Panc1 (cell line): ENCODE measurements around the gene CNR2. TPM values are rescaled to one million over a fixed set of nuclear protein-coding genes. Genes with fewer than 3 reads are reported as not detected.

ENCODE experiments used
- ATAC-seq: fragments of 200-7000 bp; cut with Tn5 transposase; 2 replicates; pipeline ENCODE4 v1.9.1; 2020; ENCODE audit warnings: mild to moderate bottlenecking, moderate library complexity
- BruUV-seq: library from RNA; stranded (reverse); fragments of 400-500 nt; replicated peaks from 2 replicates; lab custom pipeline; 2021; lab: Mats Ljungman, UMichigan
- CTCF ChIA-PET: fragments of 300-600 bp; sonication (Branson Sonifier 250); formaldehyde crosslinking; loops from one replicate; lab custom pipeline; 2022; ENCODE audit warnings: antibody characterized with exemption; lab: Charles Lee
- POLR2A ChIA-PET: fragments of 300-600 bp; sonication (Branson Sonifier 250); formaldehyde crosslinking; loops from one replicate; lab custom pipeline; 2022; ENCODE audit warnings: antibody characterized with exemption; lab: Charles Lee
- DNase-seq: peaks from one replicate; pipeline ENCODE4 v3.0.0-alpha.2; 2010; ENCODE audit warnings: low read depth, low spot score
- H3K27ac ChIP-seq: 2 replicates; pipeline ENCODE4 v1.5.1; 2011; ENCODE audit warnings: mild to moderate bottlenecking, low read length, inconsistent platforms
- H3K27me3 ChIP-seq: fragments of 200-500 bp; sonication (Bioruptor generic); 2 replicates; pipeline ENCODE4 v1.6.0; 2014; ENCODE audit warnings: low read length, inconsistent platforms; ENCODE audit not compliant: control insufficient read depth, insufficient read depth
- H3K36me3 ChIP-seq: fragments of 200-500 bp; sonication (Bioruptor generic); 2 replicates; pipeline ENCODE4 v1.5.1; 2014; ENCODE audit warnings: inconsistent platforms, mild to moderate bottlenecking, low read length, moderate library complexity; ENCODE audit not compliant: control insufficient read depth, insufficient read depth
- H3K4me1 ChIP-seq: 2 replicates; pipeline ENCODE4 v1.5.1; 2011; ENCODE audit warnings: inconsistent platforms, mild to moderate bottlenecking, low read length, moderate library complexity; ENCODE audit not compliant: control insufficient read depth, insufficient read depth
- H3K4me3 ChIP-seq, 2 experiments: 2 replicates each; pipeline ENCODE4 v1.5.1; 2011 to 2012; ENCODE audit warnings: low read depth in 2 of 2, low read length in 2 of 2, mild to moderate bottlenecking in 2 of 2, inconsistent platforms in 1 of 2, moderate library complexity in 1 of 2
- H3K9me3 ChIP-seq: fragments of 200-500 bp; sonication (Bioruptor generic); 2 replicates; pipeline ENCODE4 v1.5.1; 2014; ENCODE audit warnings: low read depth, mild to moderate bottlenecking, inconsistent platforms, low read length, moderate library complexity; ENCODE audit not compliant: control insufficient read depth, insufficient read depth
- POLR2AphosphoS5 ChIP-seq: IDR thresholded peaks from 2 replicates; pipeline ENCODE4 v1.6.1; 2012; ENCODE audit warnings: mild to moderate bottlenecking, low read depth, low read length, moderate library complexity
- REST ChIP-seq, 2 experiments: IDR thresholded peaks; 2 replicates each; pipeline ENCODE4 v1.6.1; 2011 to 2012; ENCODE audit warnings: low read depth in 2 of 2, control low read depth in 1 of 2, low read length in 1 of 2, mild to moderate bottlenecking in 1 of 2, moderate library complexity in 1 of 2; ENCODE audit not compliant: insufficient read depth in 1 of 2
- SIN3A ChIP-seq: IDR thresholded peaks from 2 replicates; pipeline ENCODE4 v1.6.1; 2012; ENCODE audit warnings: low read depth, mild to moderate bottlenecking, low read length, moderate library complexity, borderline replicate concordance; ENCODE audit not compliant: insufficient read depth
- TCF7L2 ChIP-seq: IDR thresholded peaks from 2 replicates; pipeline ENCODE4 v1.6.1; 2011; ENCODE audit warnings: mild to moderate bottlenecking, low read depth, low read length, inconsistent platforms
- in situ Hi-C: cut with HindIII; loops from 2 replicates; pipeline ENCODE4 v1.10.0; 2016; ENCODE audit warnings: low sequenced_read_pairs, low pct_unique_long_range_greater_than_20kb
- intact Hi-C: fragments of 100-400 bp; cut with micrococcal nuclease; formaldehyde crosslinking; loops from one replicate; pipeline ENCODE4 v1.10.0; 2022; ENCODE audit not compliant: unreplicated experiment
- total RNA-seq: library from RNA; stranded (reverse); gene quantifications from one replicate; pipeline ENCODE4 v1.2.1, GENCODE V29; 2021; ENCODE audit not compliant: unreplicated experiment
- TF ChIP-seq, protein P1 (sequence below): fragments of 450-650 bp; IDR thresholded peaks from 2 replicates; pipeline ENCODE4 v1.5.1; 2017; ENCODE audit warnings: mild to moderate bottlenecking

CNR2 gene
- total RNA-seq, 1 experiment from 2014 or later, result not detected

DNA sequence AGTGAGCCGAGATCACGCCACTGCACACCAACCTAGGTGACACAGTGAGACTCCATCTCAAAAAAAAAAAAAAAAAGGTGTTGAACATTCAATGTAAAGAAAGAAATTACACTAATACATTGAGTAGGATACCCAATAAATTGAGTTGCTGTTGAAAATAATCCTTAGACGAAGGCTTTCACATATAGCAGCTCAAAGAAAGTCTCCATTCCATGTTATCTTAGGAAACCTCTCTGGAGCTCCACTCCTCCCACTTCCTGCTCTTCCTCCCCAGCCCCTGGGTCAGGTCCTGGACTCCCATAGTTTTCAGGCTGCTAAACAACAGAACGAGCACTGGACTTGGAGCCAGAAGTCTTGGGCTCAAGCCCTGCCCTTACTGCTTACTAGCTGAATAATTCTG, 15.6 kb upstream of the CNR2 start:
- in situ Hi-C loops (no loop called here), intact Hi-C loops (no loop called here)
- CTCF ChIA-PET, result no interaction called here
- Histone ChIP-seq H3K36me3 (no peaks in the 10 kb centered on the region), H3K27ac (no peak overlapping the region), H3K4me3 (no peak overlapping the region), H3K4me1 (peaks cover 3% of the 10 kb centered on the region; the same call in 1 of the 2 replicates), H3K9me3 (no peaks in the 10 kb centered on the region), H3K27me3 (no peaks in the 10 kb centered on the region)
- DNase-seq (no peak), ATAC-seq (no peak)
- BruUV-seq, result no TSS peak
- TF ChIP-seq POLR2AphosphoS5 (no peak), SIN3A (no peak), REST (IDR thresholded peaks at IDR 0.05; ENCODE audit: insufficient read depth in 1 of 2, low read depth in 2 of 2, low read length in 1 of 2) (no peak), TCF7L2 (no peak)
- TF ChIP-seq, protein P1, sequence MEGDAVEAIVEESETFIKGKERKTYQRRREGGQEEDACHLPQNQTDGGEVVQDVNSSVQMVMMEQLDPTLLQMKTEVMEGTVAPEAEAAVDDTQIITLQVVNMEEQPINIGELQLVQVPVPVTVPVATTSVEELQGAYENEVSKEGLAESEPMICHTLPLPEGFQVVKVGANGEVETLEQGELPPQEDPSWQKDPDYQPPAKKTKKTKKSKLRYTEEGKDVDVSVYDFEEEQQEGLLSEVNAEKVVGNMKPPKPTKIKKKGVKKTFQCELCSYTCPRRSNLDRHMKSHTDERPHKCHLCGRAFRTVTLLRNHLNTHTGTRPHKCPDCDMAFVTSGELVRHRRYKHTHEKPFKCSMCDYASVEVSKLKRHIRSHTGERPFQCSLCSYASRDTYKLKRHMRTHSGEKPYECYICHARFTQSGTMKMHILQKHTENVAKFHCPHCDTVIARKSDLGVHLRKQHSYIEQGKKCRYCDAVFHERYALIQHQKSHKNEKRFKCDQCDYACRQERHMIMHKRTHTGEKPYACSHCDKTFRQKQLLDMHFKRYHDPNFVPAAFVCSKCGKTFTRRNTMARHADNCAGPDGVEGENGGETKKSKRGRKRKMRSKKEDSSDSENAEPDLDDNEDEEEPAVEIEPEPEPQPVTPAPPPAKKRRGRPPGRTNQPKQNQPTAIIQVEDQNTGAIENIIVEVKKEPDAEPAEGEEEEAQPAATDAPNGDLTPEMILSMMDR, result no peak
- POLR2A ChIA-PET, result no interaction called here

- Histone ChIP-seq H3K4me3 (no peak overlapping the region), H3K27ac (no peak overlapping the region), H3K9me3 (no peaks in the 10 kb centered on the region), H3K36me3 (no peaks in the 10 kb centered on the region), H3K4me1 (peaks cover 3% of the 10 kb centered on the region; the same call in 1 of the 2 replicates), H3K27me3 (no peaks in the 10 kb centered on the region)
- in situ Hi-C loops (no loop called here), intact Hi-C loops (no loop called here)
- ChIA-PET CTCF (no interaction called here), POLR2A (no interaction called here)
- TF ChIP-seq, protein P1, result no peak
- TF ChIP-seq POLR2AphosphoS5, result no peak
- no peak for TF ChIP-seq TCF7L2
- TF ChIP-seq SIN3A, result no peak
- TF ChIP-seq REST (IDR thresholded peaks at IDR 0.05; ENCODE audit: insufficient read depth in 1 of 2, low read depth in 2 of 2, low read length in 1 of 2), result no peak
- ATAC-seq (no peak), DNase-seq (no peak)
- BruUV-seq, result no TSS peak
Measured at GRCh38 chr1:23927097-23927496, 13.9 kb upstream of the CNR2 start.
